GM19467 (cell line): Measurements from ENCODE around the gene ADAMTS2.

Source experiments
- ATAC-seq: cut with Tn5 transposase; IDR thresholded peaks from one replicate; pipeline ENCODE4 v1.9.1; 2021; ENCODE audit warnings: mild to moderate bottlenecking, moderate library complexity; ENCODE audit not compliant: unreplicated experiment

ADAMTS2 gene

DNA sequence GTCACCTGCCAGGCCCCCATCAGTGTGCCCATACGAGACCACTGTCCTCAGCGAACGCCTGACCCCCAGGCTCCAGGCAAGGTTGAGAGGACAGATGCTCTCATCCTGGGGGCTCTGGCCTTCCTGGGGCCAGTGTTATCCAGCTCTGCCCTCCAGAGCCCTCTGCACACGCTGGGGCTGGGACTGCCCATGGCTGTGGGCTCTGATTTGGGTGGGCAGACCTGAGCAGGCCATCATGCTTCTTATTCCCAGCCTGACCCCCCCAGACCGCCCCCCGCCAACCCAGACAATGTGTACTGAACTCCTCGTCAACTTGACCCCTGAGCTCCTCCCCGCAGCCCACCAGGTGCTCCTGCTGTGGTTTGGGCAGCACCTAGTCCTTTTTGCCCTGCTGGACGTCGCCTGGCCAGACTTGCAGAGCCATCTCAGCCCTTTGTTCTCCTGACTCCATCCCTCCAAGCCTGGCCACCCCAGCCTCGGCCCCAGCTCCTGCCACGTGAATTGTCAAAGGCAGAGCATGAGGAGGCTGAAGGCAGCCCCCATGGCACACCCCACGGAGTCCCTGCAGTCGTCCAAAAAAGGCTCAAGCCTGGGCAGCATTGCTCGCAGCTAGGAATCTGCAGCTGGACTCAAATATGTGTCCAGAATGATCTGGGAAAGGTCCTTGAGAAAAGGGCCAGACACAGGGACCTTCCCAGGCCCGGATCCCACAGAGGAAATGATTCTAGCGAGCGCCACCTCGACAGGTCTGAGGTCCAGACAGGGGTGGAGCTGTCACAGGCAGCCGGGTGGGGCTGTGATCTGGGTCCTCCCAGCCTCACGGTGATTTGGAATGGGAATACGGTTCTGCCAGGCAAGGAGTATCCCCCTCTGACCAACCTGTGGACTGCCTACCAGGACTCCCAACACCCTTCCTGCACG is 87.0 kb downstream of the ADAMTS2 start:
- no peak for ATAC-seq

DNA sequence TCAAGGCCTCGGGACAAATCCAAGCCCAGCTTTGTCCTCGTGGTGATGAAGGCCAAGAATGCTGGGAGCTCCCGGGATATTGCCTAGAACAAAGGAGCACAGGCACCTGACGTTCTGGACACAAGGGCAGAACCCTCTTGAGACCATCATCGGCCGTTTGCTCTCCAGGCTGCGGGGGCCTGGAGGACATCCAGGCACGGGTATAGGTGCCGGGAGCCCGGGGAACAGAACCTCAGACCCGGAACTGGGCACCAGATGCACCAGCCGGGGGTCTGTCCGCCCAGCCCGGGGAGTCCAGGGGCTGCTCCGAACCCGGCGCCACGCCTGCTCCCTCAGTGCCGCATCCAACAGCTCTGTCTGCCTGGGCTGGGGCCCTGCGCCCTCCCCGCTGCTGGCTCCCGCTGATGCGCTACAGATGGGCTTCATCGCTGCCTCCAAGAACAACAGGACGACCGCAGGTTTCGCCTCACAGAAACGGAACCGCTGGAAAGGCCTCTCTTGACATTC is 88.0 kb downstream of the ADAMTS2 start:
- ATAC-seq, result no peak

DNA sequence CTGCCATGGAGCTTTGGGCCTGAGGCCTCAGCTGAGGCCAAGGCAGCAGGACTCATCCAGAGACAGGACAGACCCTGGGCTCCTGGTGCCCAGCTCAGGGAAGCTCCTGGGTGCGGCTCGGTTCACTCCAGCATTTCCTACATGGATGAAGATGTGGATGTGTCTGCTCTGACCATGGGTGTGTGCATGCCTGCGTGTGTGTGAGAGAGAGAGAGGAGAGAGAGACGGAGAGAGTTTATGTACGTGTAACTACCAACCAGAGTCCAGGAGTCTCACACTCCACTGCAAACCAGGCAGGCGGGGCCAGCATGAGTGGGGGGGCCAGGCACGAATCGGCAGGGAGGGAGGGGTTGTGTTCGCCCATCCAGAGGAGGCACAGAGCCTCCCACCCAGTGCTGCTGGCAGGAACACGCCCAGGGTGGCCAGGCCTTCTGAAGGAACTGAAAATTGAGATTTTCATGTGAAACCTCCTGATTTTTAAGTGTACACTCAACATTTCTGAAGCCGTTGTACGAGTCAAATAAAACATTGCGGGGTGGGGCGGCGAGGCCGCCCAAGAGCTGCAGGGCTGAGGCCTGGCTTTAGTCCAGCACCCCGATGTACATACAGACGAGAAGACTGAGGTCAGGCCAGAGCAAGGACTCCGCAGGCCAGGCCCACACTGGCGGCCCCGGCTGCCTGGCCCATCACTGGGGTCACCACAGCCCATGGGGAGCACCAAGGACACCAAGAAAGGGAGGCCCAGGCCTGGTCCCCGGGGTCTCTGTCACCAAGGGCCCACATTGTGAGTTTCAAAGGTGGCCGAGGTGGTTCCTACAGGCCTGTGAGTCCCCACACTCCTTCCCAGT is 88.7 kb downstream of the ADAMTS2 start:
- ATAC-seq, result no peak

DNA sequence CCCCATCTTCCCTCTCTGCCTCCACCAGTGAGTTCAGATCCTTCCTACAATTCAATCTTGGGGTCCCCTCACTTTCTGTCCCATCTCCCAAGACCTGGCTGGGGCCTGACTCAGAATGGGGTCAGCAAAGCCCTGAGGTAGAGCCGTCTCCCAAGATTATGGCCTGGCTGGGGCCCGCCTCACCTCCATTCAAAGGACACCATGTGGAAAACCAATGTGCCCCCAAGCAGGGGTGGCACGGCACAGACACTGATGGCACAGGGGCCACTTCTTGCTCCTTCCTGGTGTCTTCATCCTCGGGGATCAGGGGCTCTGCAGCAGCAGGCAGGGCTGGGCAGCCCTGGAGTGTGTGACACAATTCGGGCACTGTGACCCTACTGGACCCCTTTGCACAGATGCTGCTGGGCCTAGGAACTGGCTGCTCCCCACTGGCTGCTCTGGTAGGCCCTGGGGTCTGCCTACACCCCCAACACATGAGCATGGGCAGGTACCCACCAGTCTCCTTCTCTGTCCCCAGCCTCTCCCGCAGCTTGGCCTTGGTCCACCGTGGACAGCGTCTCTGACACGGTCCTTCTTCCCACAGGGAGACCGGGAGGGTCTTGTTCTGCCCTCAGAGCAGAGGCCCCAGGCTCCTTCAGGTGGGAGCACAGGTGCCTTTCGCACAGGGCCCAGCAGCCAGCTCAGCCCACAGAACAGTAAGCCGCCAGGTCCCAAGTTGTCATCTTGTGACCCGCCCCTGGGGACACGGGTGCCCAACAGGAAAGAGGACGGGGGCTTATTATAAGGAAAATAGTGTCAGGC is 89.5 kb downstream of the ADAMTS2 start:
- ATAC-seq, result no peak

DNA sequence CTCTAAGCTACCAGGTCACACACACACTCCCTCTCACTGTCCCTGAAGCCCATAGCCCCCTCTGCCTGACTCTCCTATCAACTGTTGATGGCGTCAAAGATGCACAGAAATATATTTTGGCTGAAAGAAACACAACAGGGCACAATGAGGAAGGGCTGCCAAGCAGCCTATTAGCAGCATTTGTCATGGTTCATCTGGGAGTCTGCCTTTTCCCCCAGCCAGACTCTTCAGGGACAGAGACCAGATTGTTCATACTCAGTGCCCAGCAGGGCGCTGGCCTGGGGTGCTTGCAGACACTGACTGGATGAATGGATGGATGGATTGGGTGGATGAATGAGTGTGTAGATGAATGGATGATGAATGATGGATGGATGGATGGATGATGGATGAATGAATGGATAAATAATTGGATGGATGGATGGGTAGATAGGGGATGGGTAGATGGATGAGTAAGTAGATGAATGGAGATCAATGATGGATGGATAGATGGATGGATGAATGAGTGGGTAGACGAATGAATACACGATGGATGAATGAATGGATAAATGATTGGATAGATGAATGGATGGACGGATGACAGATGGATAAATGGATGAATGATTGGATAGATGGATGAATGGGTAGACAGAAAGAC is 90.5 kb downstream of the ADAMTS2 start:
- ATAC-seq, result no peak

DNA sequence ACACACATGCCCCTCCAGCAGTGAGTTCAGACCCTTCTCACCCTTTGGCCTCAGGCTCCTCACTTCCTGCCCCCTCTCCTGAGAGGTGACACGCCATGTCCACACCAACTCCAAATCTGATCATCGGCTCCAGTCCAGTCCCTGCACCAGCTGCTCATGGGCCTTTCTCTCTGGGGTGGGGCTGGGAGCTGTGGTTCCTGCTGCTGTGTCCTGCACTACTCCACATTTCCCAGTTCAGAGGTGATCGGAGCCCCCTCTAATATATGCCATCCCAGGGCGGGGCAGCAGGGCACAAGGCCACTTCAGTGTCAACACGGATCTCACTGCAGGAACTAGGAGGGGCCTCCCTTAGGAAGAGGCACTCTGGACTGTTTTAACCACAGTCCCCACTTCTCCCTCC is 91.5 kb downstream of the ADAMTS2 start:
- no peak for ATAC-seq

DNA sequence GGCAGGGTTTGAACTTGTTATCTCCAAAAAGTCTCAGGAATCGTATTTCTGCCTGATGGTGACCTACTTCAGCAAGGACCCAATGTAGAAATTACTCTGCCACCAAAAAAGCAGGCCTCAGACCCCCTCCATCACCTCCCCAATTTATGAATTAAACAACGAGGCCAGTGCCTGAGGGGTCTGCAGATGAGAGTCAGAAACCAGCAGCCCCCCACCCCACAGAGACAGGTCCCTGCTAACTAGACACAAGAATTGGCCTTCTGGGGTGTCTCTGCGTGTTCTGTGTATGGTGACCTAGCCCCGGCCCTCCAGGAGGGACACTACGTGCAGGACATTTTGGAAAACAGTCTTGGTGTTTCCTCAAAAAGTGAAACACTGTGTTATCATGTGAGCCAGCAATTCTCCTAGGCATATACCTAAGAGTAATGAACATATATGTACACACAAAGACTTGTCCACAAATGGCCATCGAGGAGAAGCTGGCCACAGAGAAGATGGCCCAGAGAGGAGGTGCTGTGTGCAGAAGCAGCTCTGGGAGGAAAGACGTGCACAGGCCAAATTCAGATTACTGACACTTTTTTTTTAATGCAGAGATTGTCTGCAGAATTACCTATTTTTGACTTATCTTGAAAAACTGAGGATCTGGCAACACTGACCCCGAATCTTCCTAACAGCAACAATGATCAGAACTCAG is 93.8 kb downstream of the ADAMTS2 start:
- no peak for ATAC-seq

DNA sequence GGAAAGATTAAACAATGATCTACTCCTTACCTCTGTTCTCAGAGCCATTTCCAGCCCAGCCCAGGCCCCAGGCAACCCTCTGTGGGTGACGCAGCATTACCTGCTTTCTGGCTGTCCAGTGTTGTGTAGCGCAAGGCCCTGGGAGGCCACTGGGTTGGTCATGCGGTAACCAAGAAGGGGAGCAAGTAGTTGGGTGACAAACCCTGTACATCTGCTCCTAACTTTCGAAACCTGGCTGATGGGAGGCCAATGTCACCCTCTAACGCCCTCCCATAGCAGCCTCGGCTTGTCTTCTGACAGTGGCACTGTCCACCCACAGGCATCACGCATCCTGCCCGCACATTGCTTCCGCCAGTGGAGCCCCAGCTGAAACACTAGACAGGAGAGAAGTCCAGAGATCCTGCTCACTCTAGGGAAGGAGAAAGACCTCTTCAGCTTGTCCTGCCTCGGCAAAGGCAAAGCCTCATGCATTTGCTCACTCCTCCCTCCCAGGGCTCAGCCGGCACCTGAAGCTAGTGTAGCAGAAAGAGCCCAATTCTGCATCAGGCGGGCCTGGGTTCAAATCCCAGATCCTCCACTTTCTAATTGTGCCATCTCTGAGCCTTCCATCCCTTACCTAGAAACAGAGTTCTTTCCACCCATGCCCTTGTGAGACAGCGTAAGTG is 94.6 kb downstream of the ADAMTS2 start:
- ATAC-seq, result no peak

DNA sequence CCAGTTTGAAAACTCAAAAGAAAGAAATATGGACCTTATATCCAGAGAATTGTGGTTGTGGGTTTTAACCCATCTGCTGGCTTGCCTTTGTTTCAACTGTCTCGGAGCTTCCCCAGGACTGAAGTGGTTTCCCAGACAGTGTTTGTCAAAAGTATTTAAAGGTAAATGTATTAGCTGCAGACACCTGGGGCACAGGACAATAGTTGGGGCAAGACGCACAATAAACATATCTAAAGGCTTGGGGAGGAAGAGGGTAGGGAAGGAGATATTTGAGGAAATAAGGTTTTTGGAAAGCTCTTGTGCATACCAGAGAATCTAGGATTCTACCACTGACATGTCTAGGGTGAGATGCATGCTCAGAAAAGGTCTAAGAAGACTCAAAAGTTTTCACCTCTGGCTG is 99.0 kb downstream of the ADAMTS2 start:
- ATAC-seq, result no peak

DNA sequence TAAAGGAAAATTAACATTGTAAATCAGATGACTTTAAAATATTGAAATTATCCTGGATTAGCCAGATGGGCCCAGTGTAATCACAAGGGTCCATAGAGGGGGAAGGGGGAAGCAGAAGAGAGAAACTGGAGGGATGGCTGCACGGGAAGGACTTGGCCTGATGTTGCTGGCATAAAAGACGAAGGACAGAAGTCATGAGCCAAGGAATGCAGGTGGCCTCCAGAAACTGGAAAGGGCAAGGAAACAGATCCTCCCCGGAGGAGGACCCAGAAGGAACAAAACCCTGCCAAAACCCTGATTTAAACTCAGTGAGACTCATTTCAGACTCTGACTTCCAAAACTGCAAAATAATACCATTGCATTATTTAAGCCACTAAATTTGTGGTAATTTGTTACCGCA is 100.2 kb downstream of the ADAMTS2 start:
- ATAC-seq, result no peak

DNA sequence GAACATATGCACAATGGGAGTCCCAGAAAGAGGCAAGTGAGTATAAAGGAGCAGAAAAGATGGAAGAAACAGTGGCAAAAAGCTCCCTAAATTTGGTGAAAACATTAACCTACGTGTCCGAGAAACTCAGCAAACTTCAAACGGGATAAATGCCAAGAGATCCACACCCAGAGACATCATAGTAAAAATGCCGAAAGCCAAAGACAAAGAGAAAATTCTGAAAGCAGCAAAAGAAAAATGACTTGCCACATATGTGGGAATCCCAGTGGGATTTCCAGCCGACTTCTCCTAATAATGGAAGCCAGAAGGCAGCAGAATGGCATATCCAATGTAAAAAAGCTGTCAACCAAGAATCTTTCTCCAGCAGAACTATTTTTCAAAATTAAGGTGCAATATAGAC is 101.2 kb downstream of the ADAMTS2 start:
- no peak for ATAC-seq

DNA sequence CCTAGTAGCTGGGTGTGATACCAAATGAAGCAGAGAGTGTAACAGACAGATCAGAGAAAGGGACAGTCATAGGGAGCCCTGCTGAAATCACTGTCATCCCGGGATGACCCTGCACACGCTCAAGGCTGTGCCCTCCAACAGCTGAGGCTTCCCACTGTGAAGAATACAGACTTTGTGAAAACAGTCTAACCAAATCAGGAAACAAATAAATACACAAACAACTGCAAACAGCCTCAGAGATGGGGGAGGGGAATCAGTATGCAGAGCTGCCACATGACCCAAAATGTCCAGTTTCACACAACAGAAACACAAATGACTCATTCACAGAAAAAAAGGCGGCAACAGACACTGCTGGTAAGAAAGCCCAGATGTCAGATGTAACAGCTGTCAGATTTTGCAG is 101.9 kb downstream of the ADAMTS2 start:
- no peak for ATAC-seq

DNA sequence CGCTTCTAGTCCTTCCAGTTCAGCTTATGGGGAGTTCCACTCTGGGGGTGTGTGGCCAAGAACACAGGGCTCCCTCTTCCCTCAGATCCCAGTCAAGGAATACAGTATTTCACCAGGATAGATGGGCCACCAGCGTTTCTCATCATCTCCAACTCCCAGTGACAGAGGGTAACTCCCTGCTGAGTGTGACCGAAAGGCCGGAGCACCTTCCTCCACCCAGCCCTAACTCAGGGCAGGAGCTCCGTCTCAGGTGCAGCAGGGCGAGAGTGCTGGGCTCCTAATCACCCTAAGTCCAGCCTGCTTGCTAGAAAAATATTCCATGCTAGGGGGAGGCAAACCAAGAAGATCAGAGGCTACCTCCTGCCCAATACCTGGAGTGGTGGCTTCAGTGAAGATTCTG is 102.6 kb downstream of the ADAMTS2 start:
- ATAC-seq, result no peak

DNA sequence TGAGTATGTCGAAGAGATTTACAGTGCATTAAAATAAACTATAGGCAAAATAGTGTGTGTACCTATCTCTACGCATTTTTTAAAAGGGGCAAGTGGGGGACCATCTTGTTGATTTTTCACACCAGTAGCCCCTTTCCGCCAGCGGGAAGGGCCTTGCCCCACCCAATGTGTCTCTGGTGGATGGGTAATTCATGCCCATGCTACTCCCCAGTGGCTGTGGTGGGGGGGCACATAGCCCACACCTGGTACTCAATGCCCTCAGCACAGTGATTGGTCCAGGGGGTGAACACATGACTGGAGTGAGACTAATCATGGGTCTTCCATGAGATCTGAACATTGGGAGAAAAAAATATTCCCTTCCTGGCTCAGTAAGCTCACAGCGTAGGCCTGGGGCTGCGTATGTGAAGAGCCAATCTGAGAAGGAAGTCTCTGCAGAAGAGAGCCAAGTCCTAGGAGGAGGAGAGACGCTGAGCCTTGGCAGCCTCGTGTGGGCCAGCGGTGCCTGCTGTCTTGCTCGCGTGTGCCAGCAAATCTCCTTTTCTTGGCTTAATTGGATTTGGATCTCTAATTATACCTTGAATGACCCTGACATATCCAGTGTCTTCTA is 103.4 kb downstream of the ADAMTS2 start:
- no peak for ATAC-seq

DNA sequence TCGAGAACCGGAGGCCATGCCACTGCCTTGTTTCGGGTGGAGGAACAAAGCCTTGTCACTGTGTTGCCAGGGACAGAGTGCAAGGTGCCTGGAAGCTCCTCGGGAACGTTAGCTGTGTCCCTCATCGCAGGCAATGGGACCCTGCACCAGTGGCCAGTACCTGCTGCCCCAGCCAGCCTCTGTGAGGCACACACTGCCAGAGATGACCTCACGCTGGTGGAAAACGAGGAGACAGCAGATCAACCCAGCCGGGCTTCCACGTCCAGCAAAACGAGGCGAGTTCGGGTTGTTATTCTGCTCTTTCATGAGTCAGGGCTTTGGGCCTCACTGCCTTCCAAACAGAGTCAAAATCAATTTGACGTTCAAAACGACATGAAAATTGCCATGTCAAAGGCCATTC is 104.1 kb downstream of the ADAMTS2 start:
- ATAC-seq, result no peak

DNA sequence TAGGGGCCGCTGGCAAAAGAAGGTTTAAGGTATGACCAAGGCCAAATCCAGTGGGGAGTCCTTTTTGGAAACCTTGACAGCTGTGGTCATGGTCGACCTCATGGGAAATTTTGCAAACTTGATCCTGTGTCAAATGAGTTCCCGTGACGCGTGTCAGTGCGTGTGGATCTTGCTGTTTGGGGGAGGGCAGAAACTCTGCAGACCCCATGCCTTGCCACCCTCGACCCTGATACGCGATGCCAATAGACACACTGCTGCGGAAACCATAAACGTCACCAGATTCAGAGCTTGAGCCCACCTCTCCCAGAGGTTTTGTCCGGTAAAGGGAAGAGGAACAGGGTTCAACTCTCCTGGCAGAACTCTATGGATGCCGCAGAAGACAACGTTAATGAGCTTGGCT is 104.7 kb downstream of the ADAMTS2 start:
- no peak for ATAC-seq

DNA sequence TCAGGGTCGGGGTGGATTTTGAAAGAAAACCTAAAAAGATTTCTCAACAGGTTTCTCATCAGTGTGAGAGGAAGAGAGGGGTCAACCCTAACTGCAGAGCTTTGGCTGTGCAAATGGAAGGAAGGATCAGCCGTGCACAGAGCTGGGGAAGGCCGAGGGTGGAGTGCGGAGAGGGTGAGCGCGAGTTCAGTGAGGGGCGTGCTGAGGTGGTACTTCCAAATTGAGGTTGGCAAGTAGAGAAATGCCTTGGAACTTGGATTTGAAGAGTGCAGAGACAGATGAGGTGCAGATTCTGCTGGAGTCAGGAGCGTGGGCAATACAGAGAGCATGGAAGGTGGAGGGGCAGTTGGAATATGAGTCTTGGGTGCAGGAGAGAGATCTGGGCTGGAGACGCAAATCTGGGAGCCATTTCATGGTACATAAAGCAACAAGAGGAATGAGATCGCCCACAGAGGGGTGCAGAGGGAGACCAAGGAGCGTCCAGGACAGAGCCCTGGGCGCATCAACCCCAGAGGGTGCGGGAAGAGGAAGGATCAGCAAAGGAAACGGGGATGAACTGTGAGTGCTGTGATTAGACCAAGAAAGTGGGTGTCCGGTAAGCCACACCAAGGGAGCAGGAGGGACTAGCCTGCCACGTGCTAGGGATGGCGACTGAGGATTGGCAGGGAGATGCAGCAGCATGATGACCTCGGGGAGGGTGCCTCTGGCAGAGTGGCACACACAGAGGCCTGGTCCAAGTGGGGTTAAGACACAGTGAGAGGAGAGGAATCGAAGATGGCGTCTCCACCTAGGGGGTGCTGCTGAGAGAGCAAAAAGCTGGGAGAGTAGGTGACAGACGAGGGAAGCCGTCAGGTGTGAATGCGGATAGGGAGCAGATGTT is 105.8 kb downstream of the ADAMTS2 start:
- no peak for ATAC-seq

DNA sequence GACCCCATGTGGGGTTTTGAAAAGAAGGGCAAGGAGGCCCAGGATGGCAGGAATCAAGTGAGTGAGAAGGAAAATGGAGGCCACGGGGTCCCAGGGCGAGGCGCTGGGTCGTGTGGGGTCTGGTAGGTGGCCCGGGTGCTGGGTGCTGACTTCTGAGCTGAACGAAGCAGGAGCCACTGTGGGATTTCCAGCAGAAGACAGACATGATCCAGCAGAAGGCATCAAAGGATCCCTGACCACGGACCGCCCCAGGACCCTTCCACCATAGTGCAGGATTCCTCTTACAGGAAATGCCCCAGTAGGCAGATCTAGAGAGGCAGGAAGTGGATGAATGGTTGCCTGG is 106.7 kb downstream of the ADAMTS2 start:
- ATAC-seq, result no peak
